DLD1 (cell line): Measurements from ENCODE around the gene RNH1.

Experiments
- in situ Hi-C: cut with HindIII; loops from 2 replicates; pipeline ENCODE4 v1.10.0; 2017; ENCODE audit warnings: low sequenced_read_pairs

Gene RNH1

DNA sequence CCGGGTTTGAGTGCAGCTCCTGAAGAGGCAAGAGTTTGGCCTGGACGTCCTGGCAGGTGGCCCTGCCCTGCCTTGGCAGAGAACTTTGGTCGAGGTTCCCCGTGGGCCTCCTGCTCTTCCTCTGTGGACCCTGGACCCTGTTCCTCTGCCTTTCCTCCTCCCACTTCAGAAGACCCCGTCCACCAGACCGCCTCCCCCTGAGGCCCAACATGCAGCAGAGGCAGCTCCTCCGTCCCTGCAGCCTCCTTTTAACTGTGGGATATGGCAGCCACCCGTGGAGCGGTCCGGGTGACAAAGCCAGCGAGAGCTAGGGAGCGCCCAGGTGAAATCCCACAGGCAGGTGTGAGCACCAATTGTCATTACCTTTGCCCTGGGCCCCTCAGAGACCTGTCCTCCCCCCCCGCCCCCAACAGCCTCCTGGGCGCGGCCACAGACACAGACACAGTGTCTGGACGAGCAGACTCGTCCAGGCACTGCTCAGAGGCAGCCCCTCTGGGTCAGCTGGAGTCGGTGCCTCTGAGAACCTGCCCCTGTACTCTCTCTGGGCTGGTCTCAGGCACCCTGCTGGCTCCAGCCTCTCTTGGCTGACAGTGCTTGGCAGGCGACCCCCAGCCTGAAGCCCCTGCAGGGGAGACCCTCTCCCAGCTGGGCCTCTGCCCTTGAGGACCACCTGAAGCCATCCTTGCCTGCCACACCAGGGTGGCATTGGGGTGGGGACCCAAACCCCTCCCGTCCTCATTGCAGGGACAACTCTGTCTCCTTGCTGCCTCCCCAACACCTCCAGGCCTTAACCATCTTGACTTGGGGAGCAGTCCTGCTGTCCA lies 61.1 kb downstream of the RNH1 start:
- in situ Hi-C loops = no loop called here
